H9 (cell line): ENCODE results near the gene KCNK5. TPM values are rescaled to one million over a fixed set of nuclear protein-coding genes. Genes with fewer than 3 reads are reported as not detected.

Experiments used
- DNase-seq: peaks from one replicate; pipeline ENCODE4 v3.0.0-alpha.2; 2017
- H2AFZ ChIP-seq: one replicate; pipeline ENCODE4 v1.6.1; 2013; ENCODE audit warnings: mild to moderate bottlenecking, low read length, control low read depth, moderate library complexity
- H2AK5ac ChIP-seq: 2 replicates; pipeline ENCODE4 v1.6.1; 2013; ENCODE audit warnings: low read length, control low read depth, mixed read lengths; ENCODE audit not compliant: insufficient read length
- H2BK120ac ChIP-seq: one replicate; pipeline ENCODE4 v1.6.1; 2013; ENCODE audit warnings: low read depth, mild to moderate bottlenecking, low read length, control low read depth, inconsistent platforms; ENCODE audit not compliant: poor library complexity, severe bottlenecking
- H2BK12ac ChIP-seq: 2 replicates; pipeline ENCODE4 v1.6.1; 2013; ENCODE audit warnings: low read length, control low read depth, mixed read lengths, low read depth; ENCODE audit not compliant: insufficient read length
- H2BK15ac ChIP-seq: 2 replicates; pipeline ENCODE4 v1.6.1; 2013; ENCODE audit warnings: low read depth, low read length, control low read depth
- H2BK20ac ChIP-seq: one replicate; pipeline ENCODE4 v1.6.1; 2013; ENCODE audit warnings: low read depth, mild to moderate bottlenecking, low read length, control low read depth, inconsistent platforms; ENCODE audit not compliant: poor library complexity, severe bottlenecking
- H2BK5ac ChIP-seq: 2 replicates; pipeline ENCODE4 v1.6.1; 2013; ENCODE audit warnings: low read length, control low read depth, mixed read lengths; ENCODE audit not compliant: insufficient read length
- H3K14ac ChIP-seq: 2 replicates; pipeline ENCODE4 v1.6.1; 2013; ENCODE audit warnings: low read length, control low read depth; ENCODE audit not compliant: insufficient read depth
- H3K18ac ChIP-seq: 2 replicates; pipeline ENCODE4 v1.6.1; 2013; ENCODE audit warnings: low read depth, mild to moderate bottlenecking, mixed read lengths, low read length, control low read depth; ENCODE audit not compliant: insufficient read length
- H3K23ac ChIP-seq: 2 replicates; pipeline ENCODE4 v1.6.1; 2013; ENCODE audit warnings: low read length, control low read depth, mixed read lengths, low read depth; ENCODE audit not compliant: insufficient read length
- H3K23me2 ChIP-seq: 2 replicates; pipeline ENCODE4 v1.6.1; 2013; ENCODE audit warnings: low read depth, mild to moderate bottlenecking, mixed read lengths, low read length, control low read depth; ENCODE audit not compliant: insufficient read length, poor library complexity, severe bottlenecking
- H3K27ac ChIP-seq: 2 replicates; pipeline ENCODE4 v1.5.1; 2013; ENCODE audit warnings: low read length, control low read depth, mixed read lengths, low read depth; ENCODE audit not compliant: insufficient read length
- H3K27me3 ChIP-seq: 2 replicates; pipeline ENCODE4 v1.6.1; 2013; ENCODE audit warnings: low read length, control low read depth, inconsistent platforms; ENCODE audit not compliant: insufficient read depth
- H3K4ac ChIP-seq: 2 replicates; pipeline ENCODE4 v1.6.1; 2013; ENCODE audit warnings: low read depth, mild to moderate bottlenecking, control low read depth, inconsistent platforms, low read length, moderate library complexity
- H3K4me1 ChIP-seq: 2 replicates; pipeline ENCODE4 v1.6.1; 2013; ENCODE audit warnings: low read length, control low read depth, inconsistent platforms; ENCODE audit not compliant: insufficient read depth
- H3K4me2 ChIP-seq: 2 replicates; pipeline ENCODE4 v1.6.1; 2013; ENCODE audit warnings: low read length, control low read depth, mixed read lengths; ENCODE audit not compliant: insufficient read length, insufficient read depth
- H3K56ac ChIP-seq: 2 replicates; pipeline ENCODE4 v1.6.1; 2013; ENCODE audit warnings: low read depth, mild to moderate bottlenecking, mixed read lengths, low read length, control low read depth; ENCODE audit not compliant: insufficient read length
- H3K79me1 ChIP-seq: 2 replicates; pipeline ENCODE4 v1.6.1; 2013; ENCODE audit warnings: low read depth, mild to moderate bottlenecking, moderate library complexity, low read length, control low read depth, inconsistent platforms; ENCODE audit not compliant: insufficient read depth, poor library complexity, severe bottlenecking
- H3K79me2 ChIP-seq: 2 replicates; pipeline ENCODE4 v1.6.1; 2013; ENCODE audit warnings: low read length, control low read depth, inconsistent platforms; ENCODE audit not compliant: insufficient read depth
- H3K9ac ChIP-seq: 2 replicates; pipeline ENCODE4 v1.6.1; 2013; ENCODE audit warnings: low read length, control low read depth, mixed read lengths; ENCODE audit not compliant: insufficient read length; ENCODE audit errors: extremely low read depth
- H3K9me3 ChIP-seq: one replicate; pipeline ENCODE4 v1.6.1; 2013; ENCODE audit warnings: low read depth, low read length, inconsistent platforms; ENCODE audit not compliant: control insufficient read depth
- H3T11ph ChIP-seq: one replicate; pipeline ENCODE4 v1.6.1; 2013; ENCODE audit warnings: mild to moderate bottlenecking, low read length, control low read depth, inconsistent platforms
- H4K20me1 ChIP-seq: one replicate; pipeline ENCODE4 v1.6.1; 2013; ENCODE audit not compliant: control insufficient read depth, insufficient read length, insufficient read depth
- H4K5ac ChIP-seq: 2 replicates; pipeline ENCODE4 v1.6.1; 2013; ENCODE audit warnings: low read depth, mild to moderate bottlenecking, mixed read lengths, low read length, control low read depth; ENCODE audit not compliant: insufficient read length
- H4K8ac ChIP-seq: replicated peaks from 2 replicates; pipeline ENCODE4 v1.6.1; 2013; ENCODE audit warnings: low read length, control low read depth, mixed read lengths, low read depth; ENCODE audit not compliant: insufficient read length
- H4K91ac ChIP-seq: 2 replicates; pipeline ENCODE4 v1.6.1; 2013; ENCODE audit warnings: low read depth, mild to moderate bottlenecking, moderate library complexity, mixed read lengths, low read length, control low read depth; ENCODE audit not compliant: insufficient read length
- H3K27ac Mint-ChIP-seq, 3 experiments: 2 replicates in 2 of 3; 3 replicates in 1 of 3; pipeline ENCODE4 v1.8.0; 2020 to 2021; ENCODE audit warnings: mixed read lengths in 3 of 3, mild to moderate bottlenecking in 1 of 3, moderate library complexity in 1 of 3
- H3K27me3 Mint-ChIP-seq: 2 replicates; pipeline ENCODE4 v1.8.0; 2021; ENCODE audit warnings: low read depth, mild to moderate bottlenecking, moderate library complexity, mixed read lengths
- H3K36me3 Mint-ChIP-seq, 3 experiments: 2 replicates in 2 of 3; 3 replicates in 1 of 3; pipeline ENCODE4 v1.8.0; 2020 to 2021; ENCODE audit warnings: low read depth in 3 of 3, mixed read lengths in 3 of 3; ENCODE audit not compliant: insufficient read depth in 1 of 3
- H3K4me1 Mint-ChIP-seq, 2 experiments: 2 replicates each; pipeline ENCODE4 v1.8.0; 2020; ENCODE audit warnings: mixed read lengths in 2 of 2
- H3K4me3 Mint-ChIP-seq, 2 experiments: 2 replicates in 1 of 2; 3 replicates in 1 of 2; pipeline ENCODE4 v1.8.0; 2020 to 2021; ENCODE audit warnings: mild to moderate bottlenecking in 2 of 2, mixed read lengths in 2 of 2, moderate library complexity in 1 of 2
- H3K9me3 Mint-ChIP-seq, 2 experiments: 2 replicates in 1 of 2; 3 replicates in 1 of 2; pipeline ENCODE4 v1.8.0; 2020; ENCODE audit warnings: mild to moderate bottlenecking in 2 of 2, mixed read lengths in 2 of 2, moderate library complexity in 1 of 2
- WGBS: extraction: QIAGEN DNeasy Blood & Tissue Kit; methylation state at CpG from one replicate; pipeline ENCODE4 v1.1.7; 2013; ENCODE audit warnings: missing lambda C conversion rate, low lambda C conversion rate, mixed read lengths; ENCODE audit not compliant: insufficient read length; ENCODE audit errors: extremely low coverage; 5-methylcytosine and 5-hydroxymethylcytosine counted together
- total RNA-seq: library from RNA; stranded (reverse); gene quantifications from 2 replicates; pipeline ENCODE4 v1.2.1, GENCODE V29; 2021
- TF ChIP-seq, protein P1 (sequence below): fragments of 200-600 bp; sonication (generic); conservative IDR thresholded peaks from 3 replicates; pipeline ENCODE4 v1.8.0; 2021; ENCODE audit warnings: antibody characterized with exemption, mild to moderate bottlenecking

KCNK5 gene
- total RNA-seq, 1 experiment from 2014 or later: 30.0 TPM

DNA sequence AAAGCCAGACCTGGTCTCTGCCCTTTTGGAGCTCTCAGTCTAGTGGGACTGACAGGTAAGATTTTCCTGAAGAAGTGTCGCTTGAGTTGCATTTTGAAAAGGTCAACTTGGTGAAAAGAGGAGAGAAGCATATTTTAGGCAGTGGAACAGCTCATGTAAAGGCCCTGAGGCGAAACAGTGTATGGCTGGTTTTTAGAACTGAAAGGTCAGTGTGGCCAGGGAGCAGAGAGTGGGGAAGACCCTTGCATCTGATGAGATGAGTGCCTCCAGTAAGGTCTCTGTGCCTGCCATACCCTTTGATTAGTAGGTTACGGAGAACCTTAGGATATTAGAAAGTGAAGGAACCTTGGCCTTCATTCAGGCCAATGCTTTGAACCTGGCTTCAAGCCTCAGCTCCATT lies 58.4 kb downstream of the KCNK5 start:
- Mint-ChIP-seq H3K27ac (no peak overlapping the region), H3K27me3 (peaks cover 6% of the 10 kb centered on the region), H3K4me3 (no peak overlapping the region), H3K4me1 (peaks cover 5% of the 10 kb centered on the region in 2 experiments; a peak in 2 of 4 replicates), H3K36me3 (peaks cover 5 to 12% (median 7%) of the 10 kb centered on the region in 3 experiments; a peak in 5 of 7 replicates), H3K9me3 (peaks cover 5 to 8% of the 10 kb centered on the region in 2 experiments; a peak in 3 of 5 replicates)
- Histone ChIP-seq H3K4me1 (no peaks in the 10 kb centered on the region), H4K91ac (no peak overlapping the region), H2BK15ac (no peak overlapping the region), H2BK5ac (no peak overlapping the region), H2AFZ (no peak overlapping the region), H2BK20ac (no peak overlapping the region), H3K27ac (no peak overlapping the region), H2AK5ac (no peak overlapping the region), H3K27me3 (no peaks in the 10 kb centered on the region; the same call in 1 of the 2 replicates), H3K9ac (no peak overlapping the region), H3K23me2 (no peaks in the 10 kb centered on the region), H2BK12ac (no peak overlapping the region), H4K20me1 (no peaks in the 10 kb centered on the region), H3K4ac (no peak overlapping the region), H3K56ac (no peak overlapping the region), H3T11ph (no peak overlapping the region), H4K5ac (no peak overlapping the region), H3K79me1 (no peaks in the 10 kb centered on the region), H3K14ac (no peak overlapping the region), H3K79me2 (no peaks in the 10 kb centered on the region), H3K9me3 (peaks cover 11% of the 10 kb centered on the region), H3K4me2 (no peak overlapping the region), H3K18ac (no peak overlapping the region), H4K8ac (no peak overlapping the region), H2BK120ac (no peak overlapping the region), H3K23ac (no peak overlapping the region)
- WGBS: no CpG with 5 or more reads among the region's 3 CpGs
- no peak for DNase-seq
- TF ChIP-seq, protein P1, sequence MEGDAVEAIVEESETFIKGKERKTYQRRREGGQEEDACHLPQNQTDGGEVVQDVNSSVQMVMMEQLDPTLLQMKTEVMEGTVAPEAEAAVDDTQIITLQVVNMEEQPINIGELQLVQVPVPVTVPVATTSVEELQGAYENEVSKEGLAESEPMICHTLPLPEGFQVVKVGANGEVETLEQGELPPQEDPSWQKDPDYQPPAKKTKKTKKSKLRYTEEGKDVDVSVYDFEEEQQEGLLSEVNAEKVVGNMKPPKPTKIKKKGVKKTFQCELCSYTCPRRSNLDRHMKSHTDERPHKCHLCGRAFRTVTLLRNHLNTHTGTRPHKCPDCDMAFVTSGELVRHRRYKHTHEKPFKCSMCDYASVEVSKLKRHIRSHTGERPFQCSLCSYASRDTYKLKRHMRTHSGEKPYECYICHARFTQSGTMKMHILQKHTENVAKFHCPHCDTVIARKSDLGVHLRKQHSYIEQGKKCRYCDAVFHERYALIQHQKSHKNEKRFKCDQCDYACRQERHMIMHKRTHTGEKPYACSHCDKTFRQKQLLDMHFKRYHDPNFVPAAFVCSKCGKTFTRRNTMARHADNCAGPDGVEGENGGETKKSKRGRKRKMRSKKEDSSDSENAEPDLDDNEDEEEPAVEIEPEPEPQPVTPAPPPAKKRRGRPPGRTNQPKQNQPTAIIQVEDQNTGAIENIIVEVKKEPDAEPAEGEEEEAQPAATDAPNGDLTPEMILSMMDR: no peak
